ENCODE data around the gene INPP5D.
"Not testable (repeated sequence)": the region's sequence is repeated elsewhere in the genome, so short reads cannot be mapped to it uniquely, and the experiment has no call there.

Gene INPP5D

GRCh38 chr2:233032551-233033320, 27.4 kb upstream of the INPP5D start, which contains the start of gene NEU2:
NEU2 (plus strand) TSS chr2:233032672; CDS start chr2:233032672, 0 bp downstream.
- no peak for DNase-seq (ENCODE audit: low read depth)

GRCh38 chr2:233033672-233034071, 26.5 kb upstream of the INPP5D start:
- DNase-seq (ENCODE audit: low read depth), result no peak

- no peak for DNase-seq (ENCODE audit: low read depth)
Observed at GRCh38 chr2:233034091-233034882, 25.9 kb upstream of the INPP5D start.

- no peak for DNase-seq (ENCODE audit: low read depth)
Observed at GRCh38 chr2:233035426-233036161, 24.5 kb upstream of the INPP5D start.

GRCh38 chr2:233036162-233036838, 23.8 kb upstream of the INPP5D start:
- no peak for DNase-seq (ENCODE audit: low read depth)

GRCh38 chr2:233037078-233037477, 23.1 kb upstream of the INPP5D start:
- no peak for DNase-seq (ENCODE audit: low read depth)

GRCh38 chr2:233039212-233039845, 20.8 kb upstream of the INPP5D start:
- DNase-seq (ENCODE audit: low read depth), result no peak

GRCh38 chr2:233039846-233040530, 20.2 kb upstream of the INPP5D start:
- DNase-seq (ENCODE audit: low read depth), result no peak

GRCh38 chr2:233040571-233040970, 19.6 kb upstream of the INPP5D start:
- DNase-seq (ENCODE audit: low read depth), result no peak

GRCh38 chr2:233041722-233042323, 18.3 kb upstream of the INPP5D start:
- DNase-seq (ENCODE audit: low read depth), result no peak

GRCh38 chr2:233042549-233042948, 17.6 kb upstream of the INPP5D start:
- DNase-seq (ENCODE audit: low read depth), result no peak

- no peak for DNase-seq (ENCODE audit: low read depth)
Observed at GRCh38 chr2:233044974-233045605, 15.1 kb upstream of the INPP5D start.

- DNase-seq (ENCODE audit: low read depth), result no peak
Observed at GRCh38 chr2:233047206-233047605, 12.9 kb upstream of the INPP5D start.

- no peak for DNase-seq (ENCODE audit: low read depth)
Observed at GRCh38 chr2:233047667-233048066, 12.5 kb upstream of the INPP5D start.

GRCh38 chr2:233048569-233049193, 11.5 kb upstream of the INPP5D start:
- no peak for DNase-seq (ENCODE audit: low read depth)

GRCh38 chr2:233049194-233049761, 10.9 kb upstream of the INPP5D start:
- DNase-seq (ENCODE audit: low read depth), result no peak

- DNase-seq (ENCODE audit: low read depth), result no peak
Observed at GRCh38 chr2:233051241-233052149, 8.6 kb upstream of the INPP5D start.

- DNase-seq (ENCODE audit: low read depth), result not testable (repeated sequence)
Observed at GRCh38 chr2:233052517-233052916, 7.6 kb upstream of the INPP5D start.
